ENCODE results near the gene IPO7. TPM values are rescaled to one million over a fixed set of nuclear protein-coding genes. Genes with fewer than 3 reads are reported as not detected.

IPO7 gene
- total and polyA plus RNA-seq, 2 of the 13 experiments (the other 11 are each of a cell fraction or from before 2014, with no cell fraction given), result 59.4 to 98.4 TPM

GRCh38 chr11:9341638-9342178 lies 42.7 kb upstream of the IPO7 start:
- Histone ChIP-seq H3K27ac (ENCODE audit: extremely low read length, insufficient read depth, low read length) (no peak overlapping the region), H3K4me1 (ENCODE audit: insufficient read depth, low read length) (peaks cover 12% of the 10 kb centered on the region), H2AFZ (ENCODE audit: low read length) (no peak overlapping the region), H3K9me3 (ENCODE audit: low read length) (no peaks in the 10 kb centered on the region), H3K4me3 (replicated peaks in 1 of 3; ENCODE audit: insufficient read depth in 1 of 3, low read depth in 2 of 3, low read length in 3 of 3) (no peak overlapping the region), H3K36me3 (replicated peaks in 1 of 2; ENCODE audit: control insufficient read depth in 1 of 2, insufficient read depth in 2 of 2, low read length in 2 of 2) (no peaks in the 10 kb centered on the region), H3K9ac (ENCODE audit: insufficient read depth, low read depth, low read length) (no peak overlapping the region), H3K79me2 (ENCODE audit: insufficient read depth, low read length) (no peaks in the 10 kb centered on the region), H3K27me3 (ENCODE audit: control insufficient read depth in 1 of 2, insufficient read depth in 2 of 2, low read length in 2 of 2) (no peaks in the 10 kb centered on the region; a peak in 2 of 5 replicates), H3K4me2 (ENCODE audit: low read depth, low read length) (no peak overlapping the region), H4K20me1 (ENCODE audit: insufficient read depth, low read length) (no peaks in the 10 kb centered on the region; the same call in 1 of the 2 replicates)
- FAIRE-seq (no peak), ATAC-seq (no peak), DNase-seq (ENCODE audit: low spot score) (no peak)
- ChIA-PET CTCF (ENCODE audit: low intra/inter-chr PET ratio, low total read pairs) (no interaction called here), POLR2A (interaction anchor here (0.7 kb wide), 1 partner anchor 185 kb away, joined by 3 read pairs; no protein-coding TSS in a partner anchor)
- intact Hi-C loops (cut with micrococcal nuclease; ENCODE audit: unreplicated experiment) (no loop called here), in situ Hi-C loops (cut with HindIII; ENCODE audit: extremely low pct_ligation_motif_present, low pct_unique_long_range_greater_than_20kb) (no loop called here)
- 9% methylated on average over 5 of the region's 5 CpGs for WGBS (ENCODE audit: low lambda C conversion rate)
- BruUV-seq (replicated peaks), result no TSS peak
- TF ChIP-seq MAFK (conservative IDR thresholded peaks at IDR 0.05 in 1 of 2, IDR thresholded peaks at IDR 0.05 in 1 of 2; ENCODE audit: low read length in 2 of 2) (peak in 1 of 2 experiments; percentile 67; a peak in 2 of 4 replicates), ZBTB7A (CRISPR knock-in tag; IDR thresholded peaks at IDR 0.05) (no peak), CBX5 (CRISPR knock-in tag; IDR thresholded peaks at IDR 0.05; ENCODE audit: borderline replicate concordance) (no peak), NR2F6 (IDR thresholded peaks at IDR 0.05) (no peak), NR2F6 (CRISPR knock-in tag; IDR thresholded peaks at IDR 0.05) (no peak), MAFF (IDR thresholded peaks at IDR 0.05; ENCODE audit: low read depth, low read length) (peak; percentile 49; the same call in 1 of the 2 replicates), ZNF496 (CRISPR knock-in tag; IDR thresholded peaks at IDR 0.05; ENCODE audit: insufficient replicate concordance) (no peak)

- peak; percentile 73 for ATAC-seq
- BruUV-seq (replicated peaks), result no TSS peak
- Histone ChIP-seq H3K4me3 (replicated peaks in 1 of 3; ENCODE audit: insufficient read depth in 1 of 3, low read depth in 2 of 3, low read length in 3 of 3) (peak overlapping the region in 1 of 3 experiments; percentile 7; a peak in 1 of 6 replicates), H2AFZ (ENCODE audit: low read length) (peak overlapping the region; percentile 69), H3K4me2 (ENCODE audit: low read depth, low read length) (peak overlapping the region; percentile 60), H4K20me1 (ENCODE audit: insufficient read depth, low read length) (no peaks in the 10 kb centered on the region; the same call in 1 of the 2 replicates), H3K9me3 (ENCODE audit: low read length) (no peaks in the 10 kb centered on the region), H3K27ac (ENCODE audit: extremely low read length, insufficient read depth, low read length) (no peak overlapping the region), H3K9ac (ENCODE audit: insufficient read depth, low read depth, low read length) (no peak overlapping the region), H3K4me1 (ENCODE audit: insufficient read depth, low read length) (peaks cover 12% of the 10 kb centered on the region), H3K27me3 (ENCODE audit: control insufficient read depth in 1 of 2, insufficient read depth in 2 of 2, low read length in 2 of 2) (no peaks in the 10 kb centered on the region; a peak in 2 of 5 replicates), H3K79me2 (ENCODE audit: insufficient read depth, low read length) (no peaks in the 10 kb centered on the region), H3K36me3 (replicated peaks in 1 of 2; ENCODE audit: control insufficient read depth in 1 of 2, insufficient read depth in 2 of 2, low read length in 2 of 2) (no peaks in the 10 kb centered on the region)
- peak; percentile 23 for DNase-seq (ENCODE audit: low spot score)
- ChIA-PET CTCF (ENCODE audit: low intra/inter-chr PET ratio, low total read pairs) (no interaction called here), POLR2A (no interaction called here)
- intact Hi-C loops (cut with micrococcal nuclease; ENCODE audit: unreplicated experiment) (no loop called here), in situ Hi-C loops (cut with HindIII; ENCODE audit: extremely low pct_ligation_motif_present, low pct_unique_long_range_greater_than_20kb) (no loop called here)
- FAIRE-seq, result no peak
- TF ChIP-seq EEA1 (CRISPR knock-in tag; IDR thresholded peaks at IDR 0.05; ENCODE audit: borderline replicate concordance), result no peak
- peak; percentile 80 for TF ChIP-seq CEBPB (IDR thresholded peaks at IDR 0.05; ENCODE audit: borderline replicate concordance, low read depth, low read length)
- TF ChIP-seq CEBPG (CRISPR knock-in tag; IDR thresholded peaks at IDR 0.05), result peak; percentile 45
- WGBS (ENCODE audit: low lambda C conversion rate), result 0% methylated on average over 3 of the region's 3 CpGs
These were observed 40.3 kb upstream of the IPO7 start for GRCh38 chr11:9344061-9344680.

All from HepG2 (cell line).